Measurements from ENCODE around the gene AOAH. TPM values are rescaled to one million over a fixed set of nuclear protein-coding genes. Genes with fewer than 3 reads are reported as not detected.

Gene AOAH
- total and polyA plus RNA-seq, 11 donors, result 0.65 to 42.0 (median 1.8) TPM

DNA sequence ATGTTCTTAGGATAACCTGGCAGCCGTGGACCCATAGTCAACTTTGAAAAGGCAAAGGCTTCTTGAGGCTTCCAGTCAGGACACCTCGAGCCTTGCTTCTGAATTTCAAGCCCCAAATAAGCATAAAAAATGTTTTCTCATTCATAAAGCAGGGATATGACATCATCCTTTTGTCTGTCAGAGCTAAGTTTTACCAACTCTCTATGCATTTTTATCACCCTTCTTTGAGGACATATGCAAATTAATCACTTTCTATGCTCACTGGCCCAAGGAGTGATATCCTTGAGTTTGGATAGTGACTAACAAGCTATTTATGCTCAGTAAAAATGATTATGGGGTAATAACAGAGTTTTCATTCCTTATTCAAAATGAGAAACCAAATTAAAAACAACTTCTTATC lies 175.3 kb downstream of the AOAH start:
- Histone ChIP-seq H3K9me3 (no peaks in the 10 kb centered on the region), H3K27me3 (no peaks in the 10 kb centered on the region), H3K36me3 (peaks cover 0 to 7% (median 0%) of the 10 kb centered on the region in 9 donors), H3K4me3 (no peak overlapping the region), H3K27ac (no peak overlapping the region), H3K4me1 (no peaks in the 10 kb centered on the region)
- WGBS, 4 donors, result 73 to 78% (median 76%) methylated on average over 2 of the region's 2 CpGs
- TF ChIP-seq POLR2A (IDR thresholded peaks at IDR 0.05), result no peak
- TF ChIP-seq, protein P1, sequence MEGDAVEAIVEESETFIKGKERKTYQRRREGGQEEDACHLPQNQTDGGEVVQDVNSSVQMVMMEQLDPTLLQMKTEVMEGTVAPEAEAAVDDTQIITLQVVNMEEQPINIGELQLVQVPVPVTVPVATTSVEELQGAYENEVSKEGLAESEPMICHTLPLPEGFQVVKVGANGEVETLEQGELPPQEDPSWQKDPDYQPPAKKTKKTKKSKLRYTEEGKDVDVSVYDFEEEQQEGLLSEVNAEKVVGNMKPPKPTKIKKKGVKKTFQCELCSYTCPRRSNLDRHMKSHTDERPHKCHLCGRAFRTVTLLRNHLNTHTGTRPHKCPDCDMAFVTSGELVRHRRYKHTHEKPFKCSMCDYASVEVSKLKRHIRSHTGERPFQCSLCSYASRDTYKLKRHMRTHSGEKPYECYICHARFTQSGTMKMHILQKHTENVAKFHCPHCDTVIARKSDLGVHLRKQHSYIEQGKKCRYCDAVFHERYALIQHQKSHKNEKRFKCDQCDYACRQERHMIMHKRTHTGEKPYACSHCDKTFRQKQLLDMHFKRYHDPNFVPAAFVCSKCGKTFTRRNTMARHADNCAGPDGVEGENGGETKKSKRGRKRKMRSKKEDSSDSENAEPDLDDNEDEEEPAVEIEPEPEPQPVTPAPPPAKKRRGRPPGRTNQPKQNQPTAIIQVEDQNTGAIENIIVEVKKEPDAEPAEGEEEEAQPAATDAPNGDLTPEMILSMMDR (IDR thresholded peaks at IDR 0.05), result no peak
- intact Hi-C loops (cut with DNase I), result no loop called here
- ATAC-seq (no peak), DNase-seq (no peak)

DNA sequence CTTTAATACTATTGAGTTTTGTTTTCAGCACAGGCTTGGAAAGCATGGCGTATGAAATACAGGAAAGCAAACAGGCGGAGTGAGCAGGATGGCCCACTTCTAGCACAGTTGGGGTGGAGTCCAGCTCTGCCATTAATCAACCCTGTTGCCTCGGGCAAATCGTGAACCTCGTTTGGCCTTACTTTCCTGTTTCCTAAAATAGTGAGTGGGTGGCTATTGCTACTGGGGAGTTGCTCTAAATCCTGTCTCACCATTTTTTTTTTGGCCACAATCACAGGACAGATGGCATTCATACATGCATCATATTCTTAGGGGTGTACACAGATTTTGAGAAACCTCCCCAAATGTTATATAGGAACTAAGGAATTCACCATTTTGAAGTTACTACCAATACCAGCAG lies 176.9 kb downstream of the AOAH start:
- H3K4me3 ChIP-seq, result no peak overlapping the region
- intact Hi-C loops (cut with DNase I), result no loop called here
- H3K27ac ChIP-seq, result no peak overlapping the region
- peaks cover 0 to 7% (median 0%) of the 10 kb centered on the region in 9 donors for H3K36me3 ChIP-seq
- TF ChIP-seq POLR2A (IDR thresholded peaks at IDR 0.05), result no peak
- TF ChIP-seq, protein P1 (IDR thresholded peaks at IDR 0.05), result no peak
- DNase-seq (no peak), ATAC-seq (no peak)
- no peaks in the 10 kb centered on the region for H3K4me1 ChIP-seq
- H3K9me3 ChIP-seq, result no peaks in the 10 kb centered on the region
- H3K27me3 ChIP-seq, result no peaks in the 10 kb centered on the region
- WGBS, 4 donors, result 26 to 56% (median 48%) methylated on average over 5 of the region's 5 CpGs

DNA sequence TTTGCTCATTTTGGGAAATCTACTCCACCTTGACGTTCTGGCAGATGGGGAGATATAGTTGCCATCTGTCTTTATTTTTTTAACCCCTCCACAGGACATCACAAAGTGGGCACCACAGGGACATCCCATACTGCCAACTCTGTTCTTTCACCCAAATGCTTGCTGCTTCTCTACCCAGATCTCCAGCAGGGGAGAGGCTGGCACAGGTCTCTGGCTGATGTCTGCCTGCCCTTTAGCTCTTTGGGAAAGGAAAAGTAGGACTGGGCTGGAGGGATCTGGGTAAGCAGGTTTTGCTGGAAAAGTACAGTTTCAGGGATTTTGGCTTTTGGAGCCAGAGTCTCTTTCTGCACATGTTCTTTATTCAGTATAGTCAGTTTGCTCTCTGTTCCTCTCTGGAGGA lies 178.0 kb downstream of the AOAH start:
- TF ChIP-seq, protein P1 (IDR thresholded peaks at IDR 0.05), result no peak
- no peak for TF ChIP-seq POLR2A (IDR thresholded peaks at IDR 0.05)
- peaks cover 0 to 7% (median 0%) of the 10 kb centered on the region in 9 donors for H3K36me3 ChIP-seq
- 19 to 35% (median 30%) methylated on average over 1 of the region's 1 CpG for WGBS, 4 donors
- H3K9me3 ChIP-seq, result no peaks in the 10 kb centered on the region
- no peak for ATAC-seq
- no peaks in the 10 kb centered on the region for H3K27me3 ChIP-seq
- no peak for DNase-seq
- H3K27ac ChIP-seq, result no peak overlapping the region
- H3K4me3 ChIP-seq, result no peak overlapping the region
- no peaks in the 10 kb centered on the region for H3K4me1 ChIP-seq
- intact Hi-C loops (cut with DNase I), result no loop called here

DNA sequence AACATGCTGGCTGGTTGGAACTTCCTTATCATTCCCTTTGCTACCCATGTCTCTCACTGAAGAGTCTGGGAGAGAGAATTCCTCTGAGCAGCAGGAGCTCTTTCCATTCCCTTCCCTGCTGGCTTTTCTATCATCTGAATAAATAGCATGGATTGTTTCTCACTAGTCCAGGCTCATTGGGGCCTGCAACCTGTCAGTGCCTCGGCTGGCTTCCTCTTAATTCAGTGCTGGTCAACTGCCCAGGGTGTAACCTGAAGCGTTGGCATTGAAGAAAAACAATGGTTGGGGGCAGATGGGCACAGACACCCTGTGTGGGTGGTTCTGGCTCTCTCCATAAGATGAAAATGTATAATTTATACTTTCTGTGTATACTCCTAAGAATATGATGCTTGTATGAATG lies 179.0 kb downstream of the AOAH start:
- H3K4me1 ChIP-seq, result no peaks in the 10 kb centered on the region
- TF ChIP-seq POLR2A (IDR thresholded peaks at IDR 0.05), result no peak
- TF ChIP-seq, protein P1 (IDR thresholded peaks at IDR 0.05), result no peak
- no peak overlapping the region for H3K27ac ChIP-seq
- H3K9me3 ChIP-seq, result no peaks in the 10 kb centered on the region
- DNase-seq (no peak), ATAC-seq (no peak)
- H3K27me3 ChIP-seq, result no peaks in the 10 kb centered on the region
- intact Hi-C loops (cut with DNase I), result no loop called here
- H3K4me3 ChIP-seq, result no peak overlapping the region
- peaks cover 0 to 17% (median 0%) of the 10 kb centered on the region in 9 donors for H3K36me3 ChIP-seq
- WGBS, 4 donors, result 38 to 63% (median 49%) methylated on average over 2 of the region's 2 CpGs

All from heart left ventricle (tissue), 16 donors.